DMS79 treated with DMSO at 0.1 percent for 48 hours (cell line): Measurements from ENCODE around the gene ARHGEF28.

ENCODE experiments used
- DNase-seq: peaks from one replicate; lab custom pipeline; 2025; lab: John Stamatoyannopoulos, UW

Gene ARHGEF28

GRCh38 chr5:73938938-73939320, 312.9 kb downstream of the ARHGEF28 start:
- DNase-seq: no peak

- DNase-seq: no peak
Measured at GRCh38 chr5:73939557-73939956, 313.6 kb downstream of the ARHGEF28 start.

GRCh38 chr5:73940026-73940425, 314.0 kb downstream of the ARHGEF28 start:
- DNase-seq: no peak

- no peak for DNase-seq
Measured at GRCh38 chr5:73940801-73941200, 314.8 kb downstream of the ARHGEF28 start.

GRCh38 chr5:73942783-73943182, 316.8 kb downstream of the ARHGEF28 start:
- DNase-seq: no peak

GRCh38 chr5:73943397-73943796, 317.4 kb downstream of the ARHGEF28 start:
- DNase-seq: no peak

- DNase-seq: no peak
Measured at GRCh38 chr5:73944581-73944980, 318.6 kb downstream of the ARHGEF28 start.

GRCh38 chr5:73945505-73945904, 319.5 kb downstream of the ARHGEF28 start:
- DNase-seq: no peak

- DNase-seq: peak; percentile 40
Measured at GRCh38 chr5:73946278-73946677, 320.3 kb downstream of the ARHGEF28 start.

- DNase-seq: peak; percentile 64
Measured at GRCh38 chr5:73946919-73947602, 321.1 kb downstream of the ARHGEF28 start.

GRCh38 chr5:73947906-73948640, 322.1 kb downstream of the ARHGEF28 start:
- peak; percentile 60 for DNase-seq

GRCh38 chr5:73948720-73949119, 322.7 kb downstream of the ARHGEF28 start:
- DNase-seq: peak; percentile 47

- DNase-seq: peak; percentile 71
Measured at GRCh38 chr5:73950441-73950873, 324.5 kb downstream of the ARHGEF28 start.

- no peak for DNase-seq
Measured at GRCh38 chr5:73950912-73951430, 325.0 kb downstream of the ARHGEF28 start.

GRCh38 chr5:73952872-73953271, 326.9 kb downstream of the ARHGEF28 start:
- DNase-seq: no peak

GRCh38 chr5:73954381-73954780, 328.4 kb downstream of the ARHGEF28 start:
- DNase-seq: no peak

GRCh38 chr5:73955271-73955846, 329.4 kb downstream of the ARHGEF28 start:
- DNase-seq: no peak

- no peak for DNase-seq
Measured at GRCh38 chr5:73957397-73958001, 331.5 kb downstream of the ARHGEF28 start.

GRCh38 chr5:73958037-73958436, 332.0 kb downstream of the ARHGEF28 start:
- DNase-seq: no peak

GRCh38 chr5:73960023-73960422, 334.0 kb downstream of the ARHGEF28 start:
- DNase-seq: no peak

GRCh38 chr5:73960426-73960825, 334.4 kb downstream of the ARHGEF28 start:
- DNase-seq: no peak

- no peak for DNase-seq
Measured at GRCh38 chr5:73962801-73963425, 336.9 kb downstream of the ARHGEF28 start.
